ENCODE results near the gene GPER1.

Gene GPER1

GRCh38 chr7:1080921-1081255 lies 7.0 kb upstream of the GPER1 start:
- H3K4me2 ChIP-seq (ENCODE audit: low read depth, low read length, poor library complexity, severe bottlenecking): no peak overlapping the region
- H2AFZ ChIP-seq (ENCODE audit: low read depth, low read length, severe bottlenecking): no peak overlapping the region
- H3F3A ChIP-seq (ENCODE audit: insufficient read depth): peaks cover 2% of the 10 kb centered on the region
- no peak overlapping the region for H3K27ac ChIP-seq (ENCODE audit: low read depth, low read length)
- 0 out of 2 replicates have a peak, but pooled peaks cover 7% of the 10 kb centered on the region for H4K20me1 ChIP-seq (ENCODE audit: low read depth, low read length)
- no peak overlapping the region for H3K4me3 ChIP-seq (ENCODE audit: insufficient read depth, low read length, poor library complexity, severe bottlenecking)
- no peaks in the 10 kb centered on the region for H3K9me3 ChIP-seq (ENCODE audit: insufficient read depth, low read length)
- no peaks in the 10 kb centered on the region for H3K27me3 ChIP-seq (ENCODE audit: low read length)
- no peak overlapping the region for H3K9ac ChIP-seq (ENCODE audit: low read length)
- TF ChIP-seq EZH2phosphoT487 (conservative IDR thresholded peaks at IDR 0.05; ENCODE audit: low read length): no peak
- TF ChIP-seq, protein P1, sequence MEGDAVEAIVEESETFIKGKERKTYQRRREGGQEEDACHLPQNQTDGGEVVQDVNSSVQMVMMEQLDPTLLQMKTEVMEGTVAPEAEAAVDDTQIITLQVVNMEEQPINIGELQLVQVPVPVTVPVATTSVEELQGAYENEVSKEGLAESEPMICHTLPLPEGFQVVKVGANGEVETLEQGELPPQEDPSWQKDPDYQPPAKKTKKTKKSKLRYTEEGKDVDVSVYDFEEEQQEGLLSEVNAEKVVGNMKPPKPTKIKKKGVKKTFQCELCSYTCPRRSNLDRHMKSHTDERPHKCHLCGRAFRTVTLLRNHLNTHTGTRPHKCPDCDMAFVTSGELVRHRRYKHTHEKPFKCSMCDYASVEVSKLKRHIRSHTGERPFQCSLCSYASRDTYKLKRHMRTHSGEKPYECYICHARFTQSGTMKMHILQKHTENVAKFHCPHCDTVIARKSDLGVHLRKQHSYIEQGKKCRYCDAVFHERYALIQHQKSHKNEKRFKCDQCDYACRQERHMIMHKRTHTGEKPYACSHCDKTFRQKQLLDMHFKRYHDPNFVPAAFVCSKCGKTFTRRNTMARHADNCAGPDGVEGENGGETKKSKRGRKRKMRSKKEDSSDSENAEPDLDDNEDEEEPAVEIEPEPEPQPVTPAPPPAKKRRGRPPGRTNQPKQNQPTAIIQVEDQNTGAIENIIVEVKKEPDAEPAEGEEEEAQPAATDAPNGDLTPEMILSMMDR (IDR thresholded peaks at IDR 0.05; ENCODE audit: insufficient read depth, low read length, poor library complexity, severe bottlenecking): no peak
- no peaks in the 10 kb centered on the region for H3K36me3 ChIP-seq (ENCODE audit: low read length)
- H3K9me2 ChIP-seq (replicated peaks; ENCODE audit: insufficient read depth, low read length): no peaks in the 10 kb centered on the region
- no peaks in the 10 kb centered on the region for H3K79me2 ChIP-seq (ENCODE audit: insufficient read depth, low read length)

GRCh38 chr7:1081336-1081735 lies 6.6 kb upstream of the GPER1 start:
- H4K20me1 ChIP-seq (ENCODE audit: low read depth, low read length): 0 out of 2 replicates have a peak, but pooled peaks cover 7% of the 10 kb centered on the region
- H3K27me3 ChIP-seq (ENCODE audit: low read length): no peaks in the 10 kb centered on the region
- no peak overlapping the region for H3K4me2 ChIP-seq (ENCODE audit: low read depth, low read length, poor library complexity, severe bottlenecking)
- peaks cover 7% of the 10 kb centered on the region for H3F3A ChIP-seq (ENCODE audit: insufficient read depth)
- H3K36me3 ChIP-seq (ENCODE audit: low read length): no peaks in the 10 kb centered on the region
- no peak overlapping the region for H3K27ac ChIP-seq (ENCODE audit: low read depth, low read length)
- no peaks in the 10 kb centered on the region for H3K79me2 ChIP-seq (ENCODE audit: insufficient read depth, low read length)
- no peak for TF ChIP-seq EZH2phosphoT487 (conservative IDR thresholded peaks at IDR 0.05; ENCODE audit: low read length)
- TF ChIP-seq, protein P1 (IDR thresholded peaks at IDR 0.05; ENCODE audit: insufficient read depth, low read length, poor library complexity, severe bottlenecking): no peak
- H3K9me2 ChIP-seq (replicated peaks; ENCODE audit: insufficient read depth, low read length): no peaks in the 10 kb centered on the region
- H3K9ac ChIP-seq (ENCODE audit: low read length): no peak overlapping the region
- H2AFZ ChIP-seq (ENCODE audit: low read depth, low read length, severe bottlenecking): no peak overlapping the region
- no peaks in the 10 kb centered on the region for H3K9me3 ChIP-seq (ENCODE audit: insufficient read depth, low read length)
- H3K4me3 ChIP-seq (ENCODE audit: insufficient read depth, low read length, poor library complexity, severe bottlenecking): no peak overlapping the region

- TF ChIP-seq, protein P1 (IDR thresholded peaks at IDR 0.05; ENCODE audit: insufficient read depth, low read length, poor library complexity, severe bottlenecking): no peak
- no peak for TF ChIP-seq EZH2phosphoT487 (conservative IDR thresholded peaks at IDR 0.05; ENCODE audit: low read length)
- peaks cover 9% of the 10 kb centered on the region for H3F3A ChIP-seq (ENCODE audit: insufficient read depth)
- no peaks in the 10 kb centered on the region for H3K9me2 ChIP-seq (replicated peaks; ENCODE audit: insufficient read depth, low read length)
- no peaks in the 10 kb centered on the region for H3K9me3 ChIP-seq (ENCODE audit: insufficient read depth, low read length)
- 0 out of 2 replicates have a peak, but pooled peaks cover 7% of the 10 kb centered on the region for H4K20me1 ChIP-seq (ENCODE audit: low read depth, low read length)
- no peak overlapping the region for H3K27ac ChIP-seq (ENCODE audit: low read depth, low read length)
- no peaks in the 10 kb centered on the region for H3K79me2 ChIP-seq (ENCODE audit: insufficient read depth, low read length)
- H3K9ac ChIP-seq (ENCODE audit: low read length): no peak overlapping the region
- H3K27me3 ChIP-seq (ENCODE audit: low read length): no peaks in the 10 kb centered on the region
- no peak overlapping the region for H3K4me2 ChIP-seq (ENCODE audit: low read depth, low read length, poor library complexity, severe bottlenecking)
- H2AFZ ChIP-seq (ENCODE audit: low read depth, low read length, severe bottlenecking): no peak overlapping the region
- H3K4me3 ChIP-seq (ENCODE audit: insufficient read depth, low read length, poor library complexity, severe bottlenecking): no peak overlapping the region
- no peaks in the 10 kb centered on the region for H3K36me3 ChIP-seq (ENCODE audit: low read length)
These were observed 5.9 kb upstream of the GPER1 start for GRCh38 chr7:1081931-1082401.

Measured in SU-DHL-6 (cell line).